ENCODE measurements around the gene SEMA4C. TPM values are rescaled to one million over a fixed set of nuclear protein-coding genes. Genes with fewer than 3 reads are reported as not detected.

The SEMA4C gene
- total and polyA plus RNA-seq, 2 of the 4 experiments (the other 2 are of a cell fraction), result 15.8 to 24.3 TPM

DNA sequence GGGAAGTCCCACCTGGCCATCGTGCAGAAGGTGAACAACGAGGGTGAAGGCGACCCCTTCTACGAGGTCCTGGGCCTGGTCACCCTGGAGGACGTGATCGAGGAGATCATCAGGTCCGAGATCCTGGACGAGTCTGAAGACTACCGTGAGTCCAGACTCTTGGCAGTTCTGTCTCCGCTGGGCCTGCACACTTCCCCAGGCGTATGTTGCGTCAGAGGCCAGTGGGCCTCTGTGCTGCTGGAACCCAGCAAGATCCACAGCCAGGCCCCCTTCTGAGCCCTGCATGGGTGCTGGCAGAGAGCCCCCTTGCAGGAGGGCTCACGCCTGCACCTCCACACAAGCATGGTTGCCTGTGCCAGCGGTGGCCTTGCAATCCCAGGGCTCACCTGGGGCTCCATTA, 44.8 kb downstream of the SEMA4C start:
- no peak overlapping the region for H3K27ac ChIP-seq (ENCODE audit: insufficient read depth, low read length)
- WGBS, 2 experiments (ENCODE audit: extremely low coverage in 2 of 2, insufficient read length in 1 of 2), result 92% methylated on average over 10 of the region's 14 CpGs; no CpG with 5 or more reads in 1 of the 2 experiments
- H3K14ac ChIP-seq (replicated peaks; ENCODE audit: low read depth, low read length), result no peak overlapping the region
- H3K9ac ChIP-seq (ENCODE audit: low read depth, low read length), result no peak overlapping the region
- peaks cover 16 to 36% of the 10 kb centered on the region in 2 experiments for H3K79me1 ChIP-seq (ENCODE audit: low read depth in 1 of 2, low read length in 2 of 2)
- H2AK5ac ChIP-seq (ENCODE audit: low read depth, low read length), result 0 out of 2 replicates have a peak overlapping the region, but pooled peaks have one; percentile 1
- H3K4me3 ChIP-seq (ENCODE audit: insufficient read depth, low read depth, low read length), result no peak overlapping the region
- intact Hi-C loops (cut with micrococcal nuclease), result no loop called here
- no peaks in the 10 kb centered on the region for H3K9me3 ChIP-seq (ENCODE audit: control insufficient read depth, insufficient read depth, low read length)
- ATAC-seq (ENCODE audit: low read depth), result no peak
- no peak overlapping the region for H3K4me2 ChIP-seq (ENCODE audit: low read depth, low read length)
- no peak for DNase-seq
- H3K18ac ChIP-seq (ENCODE audit: low read depth, low read length), result no peak overlapping the region
- TF ChIP-seq MAZ (IDR thresholded peaks at IDR 0.05; ENCODE audit: borderline replicate concordance, low read depth, low read length), result no peak
- no peak for TF ChIP-seq CEBPB (IDR thresholded peaks at IDR 0.05; ENCODE audit: low read depth, low read length)
- TF ChIP-seq, protein P1, sequence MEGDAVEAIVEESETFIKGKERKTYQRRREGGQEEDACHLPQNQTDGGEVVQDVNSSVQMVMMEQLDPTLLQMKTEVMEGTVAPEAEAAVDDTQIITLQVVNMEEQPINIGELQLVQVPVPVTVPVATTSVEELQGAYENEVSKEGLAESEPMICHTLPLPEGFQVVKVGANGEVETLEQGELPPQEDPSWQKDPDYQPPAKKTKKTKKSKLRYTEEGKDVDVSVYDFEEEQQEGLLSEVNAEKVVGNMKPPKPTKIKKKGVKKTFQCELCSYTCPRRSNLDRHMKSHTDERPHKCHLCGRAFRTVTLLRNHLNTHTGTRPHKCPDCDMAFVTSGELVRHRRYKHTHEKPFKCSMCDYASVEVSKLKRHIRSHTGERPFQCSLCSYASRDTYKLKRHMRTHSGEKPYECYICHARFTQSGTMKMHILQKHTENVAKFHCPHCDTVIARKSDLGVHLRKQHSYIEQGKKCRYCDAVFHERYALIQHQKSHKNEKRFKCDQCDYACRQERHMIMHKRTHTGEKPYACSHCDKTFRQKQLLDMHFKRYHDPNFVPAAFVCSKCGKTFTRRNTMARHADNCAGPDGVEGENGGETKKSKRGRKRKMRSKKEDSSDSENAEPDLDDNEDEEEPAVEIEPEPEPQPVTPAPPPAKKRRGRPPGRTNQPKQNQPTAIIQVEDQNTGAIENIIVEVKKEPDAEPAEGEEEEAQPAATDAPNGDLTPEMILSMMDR (conservative IDR thresholded peaks at IDR 0.05; ENCODE audit: low read depth, low read length), result no peak
- no peak for TF ChIP-seq MXI1 (IDR thresholded peaks at IDR 0.05; ENCODE audit: borderline replicate concordance, low read depth, low read length)
- TF ChIP-seq POLR2A (IDR thresholded peaks at IDR 0.05; ENCODE audit: low read depth, low read length), result no peak
- no peak for TF ChIP-seq RCOR1 (IDR thresholded peaks at IDR 0.05; ENCODE audit: insufficient replicate concordance, low read length)
- no peak for TF ChIP-seq NFE2L2 (IDR thresholded peaks at IDR 0.05; ENCODE audit: low read depth, low read length)
- TF ChIP-seq FOS (IDR thresholded peaks at IDR 0.05; ENCODE audit: low read depth, low read length), result no peak
- no peak overlapping the region for H2BK15ac ChIP-seq (ENCODE audit: low read depth, low read length)
- no peaks in the 10 kb centered on the region for H3K27me3 ChIP-seq (ENCODE audit: control insufficient read depth, insufficient read depth, low read length)
- H2BK120ac ChIP-seq (ENCODE audit: low read depth, low read length), result no peak overlapping the region
- H3K4ac ChIP-seq (ENCODE audit: low read depth, low read length), result no peak overlapping the region
- dilution Hi-C loops (cut with HindIII; ENCODE audit: low sequenced_read_pairs, unreplicated experiment), result no loop called here
- H4K8ac ChIP-seq (ENCODE audit: low read depth in 2 of 2, low read length in 2 of 2), result no peak overlapping the region
- in situ Hi-C loops (cut with MboI; ENCODE audit: low sequenced_read_pairs), result no loop called here
- no peak overlapping the region for H2BK20ac ChIP-seq (ENCODE audit: low read depth, low read length)
- H3K36me3 ChIP-seq (ENCODE audit: control insufficient read depth, insufficient read depth, low read length), result peaks cover 26% of the 10 kb centered on the region
- POLR2A ChIA-PET (ENCODE audit: unreplicated experiment), result no interaction called here
- H2AFZ ChIP-seq (replicated peaks; ENCODE audit: low read length, poor library complexity), result no peak overlapping the region
- no peak overlapping the region for H4K91ac ChIP-seq (ENCODE audit: insufficient read depth, low read depth, low read length)
- H2AK9ac ChIP-seq (replicated peaks; ENCODE audit: low read depth, low read length, poor library complexity), result no peak overlapping the region
- CTCF ChIA-PET, result interaction anchor here (1.0 kb wide), 1 partner anchor 14 kb away, joined by 3 read pairs; no protein-coding TSS in a partner anchor
- peaks cover 8% of the 10 kb centered on the region; the same call in 1 of the 2 replicates for H3K4me1 ChIP-seq (ENCODE audit: control insufficient read depth, insufficient read depth, low read length)
- BruUV-seq (replicated peaks), result no TSS peak
- H3K56ac ChIP-seq (ENCODE audit: extremely low read depth, insufficient read depth, low read length), result no peak overlapping the region
- no peak overlapping the region for H2BK5ac ChIP-seq (ENCODE audit: low read depth, low read length, poor library complexity, severe bottlenecking)
- peaks cover 32% of the 10 kb centered on the region for H4K20me1 ChIP-seq (ENCODE audit: insufficient read depth, low read length)
- no peak overlapping the region for H3K23ac ChIP-seq (ENCODE audit: low read depth, low read length)
- no peak overlapping the region for H4K5ac ChIP-seq (ENCODE audit: low read depth, low read length)
- peaks cover 12% of the 10 kb centered on the region; the same call in 1 of the 2 replicates for H3K9me1 ChIP-seq (ENCODE audit: insufficient read depth, low read length)
